Posterior vena cava (tissue), 2 donors: Measurements from ENCODE around the gene TUBGCP6. TPM values are rescaled to one million over a fixed set of nuclear protein-coding genes. Genes with fewer than 3 reads are reported as not detected.
"Not testable (repeated sequence)": the region's sequence is repeated elsewhere in the genome, so short reads cannot be mapped to it uniquely, and the experiment has no call there.

ENCODE experiments used
- DNase-seq: peaks from one replicate; pipeline ENCODE4 v3.0.0-alpha.2; 2020; ENCODE audit warnings: low spot score
- intact Hi-C, 2 donors: fragments of 100-400 bp; cut with DNase I; formaldehyde crosslinking; loops; one replicate each; pipeline versions ENCODE4 v1.14.1 to v1.14.2; 2022 to 2023
- total RNA-seq, 2 donors: library from RNA; stranded (reverse); fragmentation: NEBNext Ultra II Directional; extraction: Animal tissue kit (Norgen Biotek cat#: 25700); gene quantifications; one replicate each; pipeline ENCODE4 v1.2.1, GENCODE V29; 2021
- donor health status: DM: yes; HTN: yes; CAD: no.
- donor health status: DM: yes; HTN: yes; CAD: no.

TUBGCP6 gene
- total RNA-seq, 2 donors from 2014 or later, result 20.6 to 23.4 TPM

DNA sequence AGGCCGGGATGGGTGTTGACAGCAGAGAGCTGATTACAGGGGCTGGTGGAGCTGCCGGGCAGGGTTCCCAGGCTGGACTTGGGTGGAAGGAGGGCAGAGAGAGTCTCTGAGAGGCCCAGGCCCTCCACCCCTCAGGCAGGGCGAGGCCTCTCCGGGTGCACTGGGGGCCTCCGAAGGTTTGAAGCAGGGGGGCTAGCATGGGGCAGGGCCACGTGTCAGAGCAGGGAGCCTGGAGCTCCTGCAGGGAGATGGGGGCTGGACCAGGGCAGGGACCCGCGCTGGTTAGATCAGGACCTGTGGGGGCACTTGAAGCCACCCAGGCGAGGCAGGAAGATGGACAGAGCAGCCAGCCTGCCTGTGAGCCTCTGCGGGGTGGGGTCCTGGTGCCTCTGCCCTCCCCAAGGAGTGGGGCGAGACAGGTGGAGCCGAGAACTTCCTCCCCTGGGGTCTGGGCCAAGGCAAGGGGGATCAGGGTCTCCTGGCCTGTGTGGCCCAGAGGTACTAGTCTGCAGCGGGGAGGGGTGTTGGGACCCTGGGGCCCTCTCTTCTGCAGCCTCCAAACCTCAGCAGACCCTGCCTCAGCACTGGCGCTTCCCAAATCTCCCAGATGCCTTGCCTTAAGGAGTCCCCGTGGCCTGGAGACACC, 73.4 kb downstream of the TUBGCP6 start:
- DNase-seq, result peak; percentile 81
- intact Hi-C loops, result no loop called here

DNA sequence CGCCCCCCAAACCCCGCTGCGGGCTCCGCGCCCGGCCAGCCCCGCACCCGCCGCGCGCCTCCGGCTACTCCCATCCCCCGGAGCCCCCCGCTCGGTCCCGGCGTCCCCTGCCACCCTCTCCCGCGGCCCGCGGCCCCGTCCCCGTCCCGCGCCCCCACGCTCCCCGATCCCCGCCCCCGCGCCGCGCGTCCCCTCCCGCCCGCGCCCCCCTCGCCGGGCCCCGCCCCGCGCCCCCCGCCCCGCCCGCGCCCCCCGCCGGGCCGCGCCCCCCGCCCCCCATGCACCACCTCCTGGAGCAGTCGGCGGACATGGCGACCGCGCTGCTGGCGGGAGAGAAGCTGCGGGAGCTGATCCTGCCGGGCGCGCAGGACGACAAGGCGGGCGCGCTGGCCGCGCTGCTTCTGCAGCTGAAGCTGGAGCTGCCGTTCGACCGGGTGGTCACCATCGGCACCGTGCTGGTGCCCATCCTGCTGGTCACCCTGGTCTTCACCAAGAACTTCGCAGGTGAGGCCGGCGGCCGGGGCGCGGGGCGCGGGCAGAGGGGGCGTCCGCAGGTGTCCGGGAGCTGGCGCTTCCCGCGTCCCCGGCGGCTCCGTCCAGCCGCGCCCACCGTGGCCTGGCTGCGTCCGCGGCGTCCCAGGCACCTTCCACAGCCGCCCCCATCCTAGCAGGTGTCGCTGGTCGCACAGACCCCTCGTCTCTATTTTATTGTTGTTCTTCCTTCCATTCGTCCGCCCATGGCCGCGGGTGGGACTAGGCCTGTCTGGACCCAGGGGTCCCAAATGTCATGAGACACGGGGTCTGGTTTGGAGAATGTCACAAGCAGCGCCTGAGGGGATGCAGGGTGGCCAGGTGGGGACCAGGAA, 74.1 kb downstream of the TUBGCP6 start, which contains the start of gene PANX2:
TSS of gene PANX2 (plus strand) at position 279 of the 866 bp plus-strand sequence. CDS start at position 279, 0 bp downstream.
- intact Hi-C loops, result no loop called here
- DNase-seq, result peak; percentile 77

DNA sequence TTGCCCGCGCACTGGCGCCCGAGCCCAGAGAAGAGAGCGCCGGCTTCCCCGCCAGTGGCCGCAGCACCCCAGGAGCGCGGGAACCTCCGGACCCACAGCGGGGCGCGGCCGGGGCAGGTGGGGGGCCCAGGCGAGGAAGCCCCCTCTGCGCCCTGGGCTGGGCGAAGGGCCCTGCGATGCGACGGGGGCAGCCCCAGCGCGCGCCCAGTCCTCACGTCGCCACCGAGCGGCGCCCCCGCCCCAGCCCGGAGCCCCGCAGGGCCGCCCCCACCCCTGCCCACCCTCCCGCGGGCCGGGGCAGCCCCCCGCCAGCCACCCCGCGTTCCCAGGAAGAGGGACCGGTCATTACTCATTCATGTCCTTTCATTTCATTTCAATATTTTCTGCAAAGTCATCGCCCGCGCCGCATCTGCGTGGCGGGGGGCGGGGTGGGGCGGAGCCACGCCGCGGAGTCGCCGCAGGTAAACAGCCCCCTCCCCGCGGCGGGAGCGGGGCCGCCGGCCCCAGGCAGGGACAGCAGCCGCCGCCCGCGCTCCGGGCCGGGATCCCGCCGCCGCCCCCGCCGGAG, 75.0 kb downstream of the TUBGCP6 start:
- intact Hi-C loops, result no loop called here
- peak; percentile 78 for DNase-seq

DNA sequence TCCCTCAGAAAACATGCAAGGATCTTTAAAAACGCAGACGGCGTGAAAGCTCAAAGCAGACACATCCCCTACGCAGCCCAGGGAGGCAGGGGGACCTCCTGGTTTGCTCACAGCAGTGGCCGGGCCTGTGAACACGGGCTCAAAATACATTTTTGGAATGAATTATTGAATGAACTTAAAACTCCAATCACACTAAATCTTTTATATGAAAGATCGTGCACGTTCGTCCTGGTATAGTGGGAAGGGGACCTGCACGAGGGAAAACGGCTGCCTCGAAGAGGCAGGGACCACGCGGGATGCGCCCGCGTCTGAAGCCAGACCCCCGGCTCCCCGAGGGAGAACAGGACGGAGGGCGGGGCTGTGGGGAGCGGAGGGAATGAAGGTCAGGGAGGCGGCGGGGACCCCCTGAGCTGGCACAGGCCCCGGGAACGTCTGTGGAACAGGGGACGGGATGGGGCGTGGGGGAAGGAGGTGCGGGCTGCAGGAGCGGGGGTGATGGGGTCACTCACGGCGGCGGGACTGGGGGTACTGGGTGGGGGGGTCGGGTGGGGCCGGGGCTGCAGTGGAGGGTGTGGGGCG, 75.6 kb downstream of the TUBGCP6 start:
- DNase-seq, result peak; percentile 72
- intact Hi-C loops, result no loop called here

DNA sequence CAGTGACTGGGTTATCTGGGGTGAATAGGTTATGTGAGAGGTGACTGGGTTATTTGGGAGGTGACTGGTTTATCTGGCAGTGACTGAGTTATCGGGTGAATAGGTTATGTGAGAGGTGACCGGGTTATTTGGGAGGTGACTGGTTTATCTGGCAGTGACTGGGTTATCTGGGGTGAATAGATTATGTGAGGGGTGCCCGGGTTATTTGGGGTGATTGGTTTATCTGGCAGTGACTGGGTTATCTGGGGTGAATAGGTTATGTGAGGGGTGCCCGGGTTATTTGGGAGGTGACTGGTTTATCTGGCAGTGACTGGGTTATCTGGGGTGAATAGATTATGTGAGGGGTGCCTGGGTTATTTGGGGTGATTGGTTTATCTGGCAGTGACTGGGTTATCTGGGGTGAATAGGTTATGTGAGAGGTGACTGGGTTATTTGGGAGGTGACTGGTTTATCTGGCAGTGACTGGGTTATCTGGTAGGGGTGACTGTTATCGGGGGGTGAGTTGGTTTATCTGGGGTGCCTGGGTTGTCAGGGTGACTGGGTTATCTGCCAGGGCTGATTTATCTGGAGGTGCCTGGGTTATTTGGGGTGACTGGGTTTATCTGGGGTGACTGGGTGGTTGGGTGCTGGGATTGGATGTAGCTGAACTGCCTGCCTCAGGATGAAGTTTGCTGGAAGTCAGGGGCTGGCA, 76.2 kb downstream of the TUBGCP6 start:
- DNase-seq, intact Hi-C loops: not testable (repeated sequence)

DNA sequence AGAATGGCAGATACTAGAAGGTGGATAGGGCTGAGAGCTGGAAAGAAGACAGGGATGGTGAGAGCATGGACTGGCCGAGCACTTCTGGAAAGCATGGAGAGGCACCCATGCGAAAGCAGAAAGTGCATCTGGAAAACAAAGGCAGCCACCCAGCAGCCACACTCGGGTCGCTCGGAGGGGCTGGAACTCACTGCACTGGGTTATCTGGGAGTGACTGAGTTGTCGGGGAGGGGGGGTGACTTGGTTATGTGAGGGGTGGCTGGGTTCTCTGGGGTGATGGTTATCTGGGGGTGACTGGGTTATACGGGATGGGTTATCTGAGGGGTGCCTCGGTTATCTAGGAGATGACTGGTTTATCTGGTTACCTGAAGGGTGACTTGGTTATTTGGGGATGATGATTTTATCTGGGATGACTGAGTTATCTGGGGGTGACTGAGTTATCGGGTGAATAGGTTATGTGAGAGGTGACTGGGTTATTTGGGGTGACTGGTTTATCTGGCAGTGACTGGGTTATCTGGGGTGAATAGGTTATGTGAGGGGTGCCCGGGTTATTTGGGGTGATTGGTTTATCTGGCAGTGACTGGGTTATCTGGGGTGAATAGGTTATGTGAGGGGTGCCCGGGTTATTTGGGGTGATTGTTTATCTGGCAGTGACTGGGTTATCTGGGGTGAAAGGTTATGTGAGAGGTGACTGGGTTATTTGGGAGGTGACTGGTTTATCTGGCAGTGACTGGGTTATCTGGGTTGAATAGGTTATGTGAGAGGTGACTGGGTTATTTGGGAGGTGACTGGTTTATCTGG, 76.9 kb downstream of the TUBGCP6 start:
- DNase-seq, result peak; percentile 72
- intact Hi-C loops, result no loop called here

Other genes starting within 250 kb of the TUBGCP6 start
- gene IL17REL, start 232.3 kb downstream of the TUBGCP6 start, total RNA-seq, result not detected
- not detected for gene TTLL8, start 186.7 kb downstream of the TUBGCP6 start, total RNA-seq
- gene MLC1, start 159.6 kb downstream of the TUBGCP6 start, total RNA-seq, result under 1 TPM; 0.19 to 0.28 TPM
- gene MOV10L1, start 155.0 kb downstream of the TUBGCP6 start, total RNA-seq, result under 1 TPM; 0.43 to 0.56 TPM
- under 1 TPM; 0.19 to 0.23 TPM for gene PANX2, start 74.3 kb downstream of the TUBGCP6 start, total RNA-seq
- gene TRABD, start 59.1 kb downstream of the TUBGCP6 start, total RNA-seq, result 10 to 100 TPM; 18.3 to 20.5 TPM
- gene SELENOO, start 44.0 kb downstream of the TUBGCP6 start, total RNA-seq, result 10 to 100 TPM; 10.8 to 11.9 TPM
- 10 to 100 TPM; 14.1 to 23.6 TPM for gene HDAC10, start 6.2 kb upstream of the TUBGCP6 start, total RNA-seq
- 10 to 100 TPM; 10.4 to 13.2 TPM for gene MAPK12, start 16.7 kb upstream of the TUBGCP6 start, total RNA-seq
- 10 to 100 TPM; 11.5 to 11.6 TPM for gene MAPK11, start 25.4 kb upstream of the TUBGCP6 start, total RNA-seq
- 100 to 1,000 TPM; 108 to 125 TPM for gene PLXNB2, start 62.6 kb upstream of the TUBGCP6 start, total RNA-seq
- gene DENND6B, start 82.0 kb upstream of the TUBGCP6 start, total RNA-seq, result 1 to 10 TPM; 2.1 to 2.5 TPM
- gene PPP6R2, start 98.3 kb upstream of the TUBGCP6 start, total RNA-seq, result 10 to 100 TPM; 35.3 to 36.0 TPM
- 10 to 100 TPM; 58.5 to 83.8 TPM for gene SBF1, start 230.0 kb upstream of the TUBGCP6 start, total RNA-seq
- under 1 TPM; 0.14 to 0.56 TPM for gene ADM2, start 236.5 kb upstream of the TUBGCP6 start, total RNA-seq
- not detected for gene MIOX, start 241.8 kb upstream of the TUBGCP6 start, total RNA-seq